ENCODE data around the gene GLS2. TPM values are rescaled to one million over a fixed set of nuclear protein-coding genes. Genes with fewer than 3 reads are reported as not detected.

Gene GLS2
- total RNA-seq, result not detected in 2 replicates

GRCh38 chr12:56488041-56488955 lies at the start of gene GLS2:
TSS of gene GLS2 (minus strand) at chr12:56488161. CDS start at chr12:56488118, 43 bp downstream.

GRCh38 chr12:56521590-56522371 lies 33.8 kb upstream of the GLS2 start, which contains the start of gene RBMS2:
TSS of gene RBMS2 (plus strand) at chr12:56521820. CDS start at chr12:56522024, 204 bp downstream.

GRCh38 chr12:56468216-56469006 lies 19.6 kb downstream of the GLS2 start, which contains the start of gene SPRYD4:
TSS of gene SPRYD4 (plus strand) at chr12:56468578. CDS start at chr12:56468592, 14 bp downstream.

GRCh38 chr12:56454557-56454956 lies 33.4 kb downstream of the GLS2 start, which contains the start of gene MIP:
TSS of gene MIP (minus strand) at chr12:56454657. CDS start at chr12:56454613, 44 bp downstream.

GRCh38 chr12:56448860-56449621 lies 38.9 kb downstream of the GLS2 start, which contains the start of gene TIMELESS:
TSS of gene TIMELESS (minus strand) at chr12:56449426. CDS start at chr12:56434170, 15,256 bp downstream.

Other genes starting within 250 kb of the GLS2 start
- 15.5 and 20.8 TPM in 2 replicates for gene ANKRD52, start 229.8 kb downstream of the GLS2 start, total RNA-seq
- gene COQ10A, start 221.2 kb downstream of the GLS2 start, total RNA-seq, result 7.2 and 7.4 TPM in 2 replicates
- gene CS, start 187.8 kb downstream of the GLS2 start, total RNA-seq, result 74.3 and 82.7 TPM in 2 replicates
- gene CNPY2, start 172.2 kb downstream of the GLS2 start, total RNA-seq, result 85.4 and 89.3 TPM in 2 replicates
- 15.5 and 15.9 TPM in 2 replicates for gene PAN2, start 154.2 kb downstream of the GLS2 start, total RNA-seq
- not detected in 2 replicates for gene IL23A, start 149.3 kb downstream of the GLS2 start, total RNA-seq
- gene STAT2, start 128.1 kb downstream of the GLS2 start, total RNA-seq, result 139 and 194 TPM in 2 replicates
- not detected in 2 replicates for gene APOF, start 125.3 kb downstream of the GLS2 start, total RNA-seq
- gene TIMELESS, start 38.7 kb downstream of the GLS2 start, total RNA-seq, result 3.6 and 3.9 TPM in 2 replicates
- gene MIP, start 33.5 kb downstream of the GLS2 start, total RNA-seq, result not detected in 2 replicates
- 0.98 and 1.2 TPM in 2 replicates for gene SPRYD4, start 19.6 kb downstream of the GLS2 start, total RNA-seq
- gene RBMS2, start 33.7 kb upstream of the GLS2 start, total RNA-seq, result 14.8 and 20.3 TPM in 2 replicates
- 27.5 and 33.3 TPM in 2 replicates for gene BAZ2A, start 142.2 kb upstream of the GLS2 start, total RNA-seq
- 294 and 308 TPM in 2 replicates for gene ATP5F1B, start 157.8 kb upstream of the GLS2 start, total RNA-seq
- 72.7 and 74.6 TPM in 2 replicates for gene PTGES3, start 200.1 kb upstream of the GLS2 start, total RNA-seq
- gene NACA, start 237.1 kb upstream of the GLS2 start, total RNA-seq, result 1,513 and 1,579 TPM in 2 replicates